Upper lobe of left lung (tissue), 4 donors: ENCODE data around the gene HAUS5.

ENCODE experiments used
- POLR2A ChIP-seq, 4 donors: fragments of 450-650 bp; IDR thresholded peaks; one replicate each; pipeline ENCODE4 v1.5.1; 2016 to 2017; ENCODE audit warnings: antibody characterized with exemption in 4 of 4, mild to moderate bottlenecking in 2 of 4
- TF ChIP-seq, protein P1 (sequence below), 6 experiments: fragments of 450-650 bp in 4 of 6; fragments of 200-600 bp in 2 of 6; sonication (generic) in 2 of 6; IDR thresholded peaks; one replicate each; pipeline ENCODE4 v1.5.1; 2016 to 2019; ENCODE audit warnings: antibody characterized with exemption in 6 of 6

DNA sequence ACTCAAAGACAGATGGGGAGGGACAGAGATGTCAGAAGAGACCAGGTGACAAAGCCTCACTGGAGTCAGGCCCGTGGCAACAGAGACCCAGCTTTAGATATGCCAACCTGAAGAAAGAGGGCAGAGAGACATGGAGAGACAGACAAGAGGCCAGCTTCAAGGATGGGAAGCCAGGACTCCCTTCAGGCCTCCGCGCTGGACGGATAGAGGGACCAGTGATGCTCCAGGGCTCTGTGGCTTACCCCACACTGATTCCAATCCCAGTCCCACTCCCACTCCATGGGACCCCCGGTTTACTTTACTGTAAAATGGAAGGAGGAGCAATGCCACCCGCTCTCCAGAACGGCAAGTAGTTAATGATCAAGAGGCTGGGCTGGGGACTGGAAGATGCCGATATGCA lies 27.3 kb downstream of the HAUS5 start:
- TF ChIP-seq, protein P1, sequence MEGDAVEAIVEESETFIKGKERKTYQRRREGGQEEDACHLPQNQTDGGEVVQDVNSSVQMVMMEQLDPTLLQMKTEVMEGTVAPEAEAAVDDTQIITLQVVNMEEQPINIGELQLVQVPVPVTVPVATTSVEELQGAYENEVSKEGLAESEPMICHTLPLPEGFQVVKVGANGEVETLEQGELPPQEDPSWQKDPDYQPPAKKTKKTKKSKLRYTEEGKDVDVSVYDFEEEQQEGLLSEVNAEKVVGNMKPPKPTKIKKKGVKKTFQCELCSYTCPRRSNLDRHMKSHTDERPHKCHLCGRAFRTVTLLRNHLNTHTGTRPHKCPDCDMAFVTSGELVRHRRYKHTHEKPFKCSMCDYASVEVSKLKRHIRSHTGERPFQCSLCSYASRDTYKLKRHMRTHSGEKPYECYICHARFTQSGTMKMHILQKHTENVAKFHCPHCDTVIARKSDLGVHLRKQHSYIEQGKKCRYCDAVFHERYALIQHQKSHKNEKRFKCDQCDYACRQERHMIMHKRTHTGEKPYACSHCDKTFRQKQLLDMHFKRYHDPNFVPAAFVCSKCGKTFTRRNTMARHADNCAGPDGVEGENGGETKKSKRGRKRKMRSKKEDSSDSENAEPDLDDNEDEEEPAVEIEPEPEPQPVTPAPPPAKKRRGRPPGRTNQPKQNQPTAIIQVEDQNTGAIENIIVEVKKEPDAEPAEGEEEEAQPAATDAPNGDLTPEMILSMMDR (IDR thresholded peaks at IDR 0.05), result no peak
- TF ChIP-seq POLR2A (IDR thresholded peaks at IDR 0.05), result no peak
